GM21381 (cell line): ENCODE data around the gene PAM.
"Not testable (repeated sequence)": the region's sequence is repeated elsewhere in the genome, so short reads cannot be mapped to it uniquely, and the experiment has no call there.

Source experiments
- ATAC-seq: cut with Tn5 transposase; IDR thresholded peaks from one replicate; pipeline ENCODE4 v1.9.1; 2021; ENCODE audit warnings: mild to moderate bottlenecking, moderate library complexity; ENCODE audit not compliant: unreplicated experiment

Gene PAM

DNA sequence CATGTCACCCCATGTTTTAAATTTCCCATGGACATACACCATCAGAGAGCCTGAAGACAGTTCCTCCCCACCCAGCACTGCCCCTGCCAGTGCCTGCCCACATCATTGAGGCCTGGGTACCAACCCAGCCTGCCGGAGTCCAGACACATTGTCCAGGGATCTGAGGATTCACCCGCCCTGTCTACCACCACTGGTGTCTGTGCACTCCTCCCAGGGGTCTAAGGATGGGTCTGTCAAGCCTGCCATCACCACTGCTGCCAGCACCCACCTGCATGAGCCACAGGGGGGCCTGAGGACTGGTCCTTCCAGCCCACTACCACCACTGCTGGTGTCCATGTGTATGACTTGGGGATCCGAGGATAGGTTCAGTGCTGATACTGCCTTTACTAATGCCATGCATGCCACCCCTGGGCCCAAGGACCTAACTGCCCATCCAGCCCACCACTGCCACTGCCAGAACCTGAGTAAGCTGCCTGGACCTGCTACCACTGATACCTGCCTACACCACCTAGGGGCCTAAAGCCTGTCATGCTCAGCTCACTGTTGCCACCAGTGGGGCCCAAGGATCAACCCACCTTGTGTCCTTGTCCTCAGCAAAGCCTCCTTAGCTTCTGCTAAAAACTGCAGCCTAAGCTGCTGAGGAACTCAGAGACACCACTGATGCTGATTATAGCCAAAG, 227.0 kb downstream of the PAM start:
- ATAC-seq: no peak

DNA sequence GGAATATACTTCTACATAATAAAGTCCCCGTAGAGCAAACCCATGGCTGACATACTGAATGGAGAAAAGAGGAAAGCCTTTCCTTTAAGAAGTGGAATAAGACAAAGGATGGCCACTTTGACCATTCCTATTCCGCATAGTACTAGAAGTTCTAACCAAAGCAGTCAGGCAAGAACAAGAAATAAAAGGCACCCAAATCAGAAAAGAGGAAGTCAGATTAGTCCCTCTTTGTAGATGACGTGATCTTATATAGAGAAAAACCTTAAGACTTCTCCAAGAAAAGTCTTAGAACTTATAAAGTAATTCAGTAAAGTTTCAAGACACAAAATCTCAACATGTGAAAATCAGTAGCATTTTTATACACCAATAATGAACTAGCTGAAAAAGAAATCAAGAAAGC, 231.0 kb downstream of the PAM start:
- ATAC-seq: no peak

- ATAC-seq: no peak
Observed at GRCh38 chr5:102988459-102988858, 233.4 kb downstream of the PAM start.

DNA sequence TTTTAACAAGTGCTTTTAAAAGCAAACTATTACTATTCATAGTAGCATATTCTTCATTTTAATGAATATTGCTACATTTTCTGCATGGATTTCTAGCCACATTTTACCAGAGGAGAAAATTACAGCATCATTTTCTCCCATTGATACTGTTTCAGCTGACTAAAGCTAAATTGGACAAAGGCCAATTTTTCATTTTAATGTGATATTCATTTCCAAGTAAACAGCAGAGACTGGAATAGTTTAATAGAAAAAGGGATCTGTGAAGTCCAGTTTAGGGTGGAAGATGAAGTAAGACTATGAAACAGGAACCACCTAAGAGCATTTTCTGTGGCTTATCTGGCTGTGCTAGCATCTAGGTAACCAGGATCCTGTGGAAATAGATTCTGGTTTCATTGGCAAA, 236.7 kb downstream of the PAM start:
- ATAC-seq: no peak

DNA sequence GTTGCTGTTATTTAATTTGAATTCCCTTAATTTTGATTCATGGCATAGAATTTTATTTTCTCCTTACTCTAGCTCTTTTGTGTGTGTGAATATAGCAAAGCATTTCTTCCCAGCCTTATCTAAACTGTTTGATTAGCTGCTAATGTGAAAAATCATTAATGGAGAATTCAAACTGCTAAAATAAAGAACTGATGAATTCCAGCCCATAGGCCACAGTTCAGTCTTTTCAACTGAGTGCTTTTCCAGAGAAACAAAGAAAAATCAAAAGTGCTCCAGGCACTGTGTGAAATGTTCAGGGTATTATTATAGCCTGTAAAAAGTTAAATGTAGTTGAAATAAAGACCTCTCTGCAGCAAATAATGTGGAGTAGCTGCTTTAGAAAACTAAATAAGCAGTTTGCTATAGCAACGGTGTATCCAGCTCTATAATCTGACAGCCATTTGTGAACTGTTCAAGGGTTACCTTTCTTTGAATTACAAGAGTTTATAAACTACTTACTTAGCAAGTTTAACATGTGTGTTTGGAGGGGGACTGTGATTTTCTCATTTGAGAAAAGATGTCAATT, 241.0 kb downstream of the PAM start:
- ATAC-seq: no peak

DNA sequence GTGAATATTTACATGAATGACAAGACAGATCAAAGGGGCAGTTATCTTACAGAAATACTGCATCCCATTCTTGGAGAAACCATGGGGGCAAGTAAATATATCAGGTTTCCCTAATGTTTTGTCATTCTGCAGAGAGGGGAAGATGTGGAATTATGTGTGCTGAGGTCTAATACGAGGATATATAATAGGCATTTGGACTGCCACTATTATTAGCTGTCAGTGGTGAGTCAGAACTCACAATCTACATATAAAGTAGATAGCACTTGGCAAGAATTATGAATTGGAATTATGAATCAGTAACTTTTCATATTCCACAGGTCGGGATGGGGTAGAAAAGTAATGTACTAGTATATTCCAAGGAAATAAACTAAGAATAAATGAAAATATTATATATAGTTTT, 243.1 kb downstream of the PAM start:
- no peak for ATAC-seq

- no peak for ATAC-seq
Observed at GRCh38 chr5:102999191-102999590, 244.1 kb downstream of the PAM start.

DNA sequence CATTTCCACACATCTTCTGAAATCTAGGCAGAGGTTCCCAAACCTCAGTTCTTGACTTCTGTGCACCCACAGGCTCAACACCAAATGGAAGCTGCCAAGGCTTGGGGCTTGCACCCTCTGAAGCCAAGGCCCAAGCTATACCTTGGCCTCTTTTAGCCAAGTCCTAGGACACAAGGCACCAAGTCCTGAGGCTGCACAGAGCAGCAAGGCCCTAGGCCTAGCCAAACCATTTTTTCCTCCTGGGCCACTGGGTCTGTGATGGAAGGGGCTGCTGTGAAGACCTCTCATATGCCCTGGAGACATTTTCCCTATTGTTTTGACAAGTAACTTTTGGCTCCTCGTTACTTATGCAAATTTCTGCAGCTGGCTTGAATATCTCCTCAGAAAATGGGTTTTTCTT, 244.5 kb downstream of the PAM start:
- not testable (repeated sequence) for ATAC-seq

- no peak for ATAC-seq
Observed at GRCh38 chr5:103000089-103000488, 245.0 kb downstream of the PAM start.

- no peak for ATAC-seq
Observed at GRCh38 chr5:103003872-103004271, 248.8 kb downstream of the PAM start.

- ATAC-seq: no peak
Observed at GRCh38 chr5:103005276-103005675, 250.2 kb downstream of the PAM start.

GRCh38 chr5:103006921-103007320, 251.8 kb downstream of the PAM start:
- ATAC-seq: no peak

GRCh38 chr5:103010168-103010567, 255.1 kb downstream of the PAM start:
- ATAC-seq: no peak

GRCh38 chr5:103013933-103014552, 258.9 kb downstream of the PAM start:
- no peak for ATAC-seq

DNA sequence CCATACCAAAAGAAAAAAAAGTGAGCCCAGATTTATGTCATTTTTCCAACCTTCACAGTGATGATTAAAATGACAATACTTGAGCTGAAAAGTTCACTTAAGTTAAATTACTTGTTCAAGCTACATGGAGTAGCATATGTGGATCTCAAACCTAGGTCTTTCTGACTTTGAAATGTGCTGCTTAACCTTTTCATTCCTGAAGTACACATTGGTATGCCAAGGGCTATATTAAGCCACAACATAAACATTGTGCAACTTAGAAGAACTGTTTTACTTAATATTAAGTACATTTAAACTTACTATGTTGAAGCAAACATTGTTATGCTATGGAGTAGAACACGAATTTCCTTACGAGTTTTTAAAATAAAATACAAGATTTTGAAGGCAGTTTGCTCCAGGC, 259.9 kb downstream of the PAM start:
- ATAC-seq: no peak

DNA sequence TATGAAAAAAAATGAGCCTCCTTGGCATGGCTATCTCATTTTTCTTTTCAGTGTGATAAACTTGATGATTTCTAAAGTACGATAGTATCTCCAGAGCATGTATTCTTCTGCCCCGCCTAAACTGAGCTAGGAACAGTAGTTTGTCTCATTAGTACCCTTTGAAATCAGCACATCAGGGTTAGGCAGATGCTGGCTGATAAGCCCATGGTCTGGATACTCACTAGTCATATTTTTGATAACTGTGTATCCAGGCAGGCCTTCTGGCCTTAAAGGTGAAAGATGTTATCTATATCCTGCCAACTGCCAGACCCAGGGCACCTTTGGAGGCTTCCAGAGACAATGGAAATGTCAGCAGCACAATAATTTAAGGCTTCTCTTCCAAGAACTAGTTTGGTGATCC, 261.1 kb downstream of the PAM start:
- no peak for ATAC-seq

GRCh38 chr5:103019804-103020203, 264.7 kb downstream of the PAM start:
- no peak for ATAC-seq

- peak; percentile 92 for ATAC-seq
Observed at GRCh38 chr5:103021314-103021713, 266.2 kb downstream of the PAM start.

DNA sequence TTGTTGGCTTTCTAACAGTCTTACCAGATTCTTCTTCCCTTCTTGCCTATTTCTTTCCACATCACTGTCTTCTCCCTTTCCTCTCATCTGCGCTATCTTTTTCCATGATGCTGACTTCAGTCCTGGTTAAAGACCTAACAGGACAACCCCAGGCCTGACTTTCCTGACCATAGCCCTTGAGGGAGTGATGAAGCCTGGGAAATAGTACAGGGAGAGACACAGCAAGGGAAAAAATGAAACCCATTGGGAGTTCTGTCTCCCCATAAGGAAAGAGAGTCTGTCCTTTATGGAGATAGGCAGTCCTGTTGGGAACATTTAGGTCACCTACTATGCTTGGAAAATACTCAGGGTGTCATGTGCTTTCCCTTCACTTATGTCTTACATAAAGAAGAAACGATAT, 272.2 kb downstream of the PAM start:
- ATAC-seq: no peak

DNA sequence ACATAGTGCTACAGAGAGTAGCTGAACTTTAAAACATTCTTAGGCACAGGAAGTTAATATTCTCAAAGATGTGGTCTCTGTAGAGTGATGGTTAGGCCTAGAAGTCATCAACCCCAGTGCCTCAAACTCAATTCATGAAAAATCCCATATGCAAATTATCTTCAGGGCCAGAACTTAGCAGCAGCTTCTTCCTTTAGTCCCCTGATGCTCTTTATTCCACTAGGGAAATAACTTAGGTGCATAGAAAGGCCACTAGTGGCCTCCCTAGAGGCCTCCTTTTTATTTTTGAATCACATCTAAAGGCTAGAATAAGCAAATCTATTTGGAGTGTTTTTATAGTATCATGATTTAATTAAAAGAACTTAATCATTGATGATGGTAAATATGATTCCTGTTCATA, 276.5 kb downstream of the PAM start:
- ATAC-seq: no peak

DNA sequence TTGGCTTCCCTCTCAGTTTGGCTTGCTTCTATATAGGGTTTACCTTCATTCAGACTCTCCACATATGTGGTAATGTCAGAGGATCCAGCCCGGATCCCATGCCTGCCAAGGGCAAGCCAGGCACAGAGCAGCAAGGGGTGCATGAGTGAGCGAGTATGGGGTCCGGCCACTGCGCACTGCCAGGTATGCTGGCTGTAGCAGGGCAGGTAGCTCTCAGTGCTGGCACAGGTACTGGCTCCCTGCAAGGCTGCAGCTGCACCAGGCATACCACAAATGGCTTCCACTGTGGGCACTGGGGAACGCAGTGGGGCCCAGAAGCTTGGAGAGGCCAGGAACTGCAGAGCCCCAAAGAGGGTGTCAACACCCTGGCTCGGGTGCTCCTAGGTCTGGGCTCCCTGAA, 278.6 kb downstream of the PAM start:
- ATAC-seq: no peak

DNA sequence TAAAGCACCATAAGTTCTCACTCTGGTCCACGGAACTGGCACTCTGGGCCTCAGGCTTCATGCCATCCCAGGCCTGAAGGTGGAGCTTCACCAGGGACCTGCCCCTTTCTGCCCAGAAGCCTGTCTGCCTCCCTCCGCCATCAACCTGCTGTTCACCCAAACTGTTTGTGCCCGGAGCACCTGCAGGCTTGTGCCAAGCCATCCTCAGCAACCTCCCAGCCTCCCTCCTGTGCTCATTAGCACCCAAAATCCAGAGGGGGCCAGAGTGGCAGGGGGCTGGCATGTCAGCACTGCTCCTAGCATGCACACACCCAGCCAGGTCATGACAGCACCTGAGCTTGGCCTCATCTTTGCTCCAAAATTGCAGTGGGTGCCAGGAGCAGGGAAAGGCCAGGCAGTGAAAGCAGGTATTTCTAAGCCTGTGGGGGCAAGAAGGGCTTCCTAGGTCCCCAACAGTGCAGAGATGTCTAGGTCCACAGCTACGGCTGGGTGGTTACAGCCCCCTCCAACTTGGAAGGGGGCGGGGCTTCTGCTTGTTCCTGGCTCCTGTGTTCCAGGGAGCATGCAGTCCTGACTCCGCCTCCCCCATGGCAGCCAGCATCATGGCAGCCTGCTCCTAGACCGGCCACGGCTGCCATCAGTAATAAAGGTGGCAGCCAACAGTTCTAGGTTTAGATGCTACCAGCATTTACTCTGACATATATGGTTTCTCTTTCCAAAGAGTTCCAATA, 279.7 kb downstream of the PAM start:
- no peak for ATAC-seq
